ENCODE results near the gene DHRS3.
"Not testable (repeated sequence)": the region's sequence is repeated elsewhere in the genome, so short reads cannot be mapped to it uniquely, and the experiment has no call there.

DHRS3 gene, protein sequence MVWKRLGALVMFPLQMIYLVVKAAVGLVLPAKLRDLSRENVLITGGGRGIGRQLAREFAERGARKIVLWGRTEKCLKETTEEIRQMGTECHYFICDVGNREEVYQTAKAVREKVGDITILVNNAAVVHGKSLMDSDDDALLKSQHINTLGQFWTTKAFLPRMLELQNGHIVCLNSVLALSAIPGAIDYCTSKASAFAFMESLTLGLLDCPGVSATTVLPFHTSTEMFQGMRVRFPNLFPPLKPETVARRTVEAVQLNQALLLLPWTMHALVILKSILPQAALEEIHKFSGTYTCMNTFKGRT

DNA sequence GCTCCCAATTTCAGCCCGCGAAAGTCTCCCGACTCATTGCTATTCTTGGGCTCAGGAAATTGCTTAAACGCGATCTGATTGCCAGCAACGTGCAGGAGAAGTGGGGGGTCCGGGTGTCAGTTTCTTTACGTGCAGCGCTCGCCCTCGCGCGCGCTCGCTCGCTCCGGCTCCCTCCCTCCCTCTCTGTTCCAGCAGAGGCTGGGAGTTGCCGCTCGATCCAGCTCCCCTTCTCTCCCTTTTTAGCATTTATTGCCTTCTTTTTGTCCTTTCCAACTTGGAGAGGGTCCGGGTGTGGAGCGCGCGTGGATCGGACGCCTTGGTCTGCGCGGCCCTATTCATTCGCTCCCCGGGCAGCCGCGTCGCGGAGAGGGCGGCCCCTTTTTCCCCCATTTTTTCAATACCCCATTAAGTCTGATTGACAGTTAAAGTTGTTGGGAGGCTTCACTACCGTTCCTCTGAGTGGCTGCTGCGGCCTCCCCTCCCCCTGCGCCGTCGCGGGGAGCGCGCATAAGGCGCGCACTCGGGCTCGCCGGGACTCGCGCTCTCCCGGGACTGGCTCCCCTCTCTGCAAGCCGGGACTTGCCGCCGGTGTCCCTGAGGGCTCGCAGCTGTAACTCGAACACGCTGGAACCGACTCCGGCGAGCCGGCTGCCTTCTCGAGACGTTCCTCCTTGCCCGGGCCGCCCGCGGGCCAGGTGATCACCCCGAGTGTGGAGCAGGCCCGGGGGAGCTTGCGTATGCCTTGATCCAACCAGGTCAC lies at the start of gene DHRS3:
TSS of gene DHRS3 (minus strand) at position 310 of the 760 bp plus-strand sequence. CDS start 862 bp downstream, outside the sequence.
- peak; percentile 81 for DNase-seq (ENCODE audit: low spot score)

DNA sequence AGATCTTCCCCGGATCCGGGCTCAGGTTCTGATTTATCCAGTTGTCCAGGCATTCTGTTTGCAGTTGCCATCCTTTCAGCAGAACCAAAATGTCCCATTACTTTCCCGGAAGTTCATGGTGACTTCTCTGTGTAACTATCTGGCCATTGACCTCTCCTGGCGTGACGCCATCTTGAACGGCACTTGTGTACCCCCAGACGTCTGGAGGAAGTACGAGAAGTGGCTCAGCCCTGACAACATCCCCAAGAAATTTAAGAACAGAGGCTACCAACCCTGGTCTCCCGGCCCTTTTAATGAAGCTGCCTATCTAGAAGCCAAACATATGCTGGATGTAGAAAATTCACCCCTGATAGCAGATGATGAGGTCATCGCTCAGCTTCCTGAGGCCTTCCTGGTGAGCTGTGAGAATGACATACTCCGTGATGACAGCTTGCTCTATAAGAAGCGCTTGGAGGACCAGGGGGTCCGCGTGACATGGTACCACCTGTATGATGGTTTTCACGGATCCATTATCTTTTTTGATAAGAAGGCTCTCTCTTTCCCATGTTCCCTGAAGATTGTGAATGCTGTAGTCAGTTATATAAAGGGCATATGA lies 48.2 kb upstream of the DHRS3 start:
- no peak for DNase-seq (ENCODE audit: low spot score)

DNA sequence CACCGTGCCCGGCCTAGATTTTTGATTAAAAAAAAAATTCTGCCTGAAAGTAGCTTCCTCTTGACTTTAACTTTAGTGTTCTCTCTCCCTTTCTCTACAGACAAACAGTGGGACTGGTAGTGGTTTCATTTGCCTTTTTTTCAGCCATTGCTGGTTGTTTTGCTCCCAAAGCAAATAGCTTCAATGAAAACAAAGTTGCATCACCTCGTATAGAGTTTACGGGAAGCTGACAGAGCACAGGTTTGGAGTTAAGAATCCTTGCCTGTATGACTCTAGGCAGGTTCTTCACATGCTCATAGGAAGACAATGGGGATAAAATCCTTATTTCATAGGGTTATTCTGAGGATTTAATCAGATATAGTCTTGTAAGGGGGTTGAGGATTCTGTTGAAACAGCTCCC lies 47.5 kb upstream of the DHRS3 start:
- no peak for DNase-seq (ENCODE audit: low spot score)

DNA sequence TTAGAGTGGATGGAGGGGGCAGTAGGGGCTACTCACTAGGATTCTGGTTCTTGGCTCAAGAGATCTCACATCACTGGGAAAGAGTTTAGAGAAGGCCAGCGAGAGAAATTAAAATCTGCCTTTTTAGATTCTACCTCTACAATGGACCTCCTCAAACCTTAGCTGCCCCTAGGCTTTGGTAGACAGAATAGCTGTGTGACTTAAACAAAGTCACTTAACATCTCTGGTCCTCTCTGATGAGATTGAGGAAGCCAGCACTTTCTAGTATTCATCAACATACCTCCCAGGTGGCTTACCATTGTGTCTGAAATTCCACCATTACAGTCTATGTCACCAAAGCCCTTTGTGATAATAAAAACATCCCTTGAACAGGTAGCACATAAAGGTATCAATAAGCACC lies 44.5 kb upstream of the DHRS3 start:
- no peak for DNase-seq (ENCODE audit: low spot score)

DNA sequence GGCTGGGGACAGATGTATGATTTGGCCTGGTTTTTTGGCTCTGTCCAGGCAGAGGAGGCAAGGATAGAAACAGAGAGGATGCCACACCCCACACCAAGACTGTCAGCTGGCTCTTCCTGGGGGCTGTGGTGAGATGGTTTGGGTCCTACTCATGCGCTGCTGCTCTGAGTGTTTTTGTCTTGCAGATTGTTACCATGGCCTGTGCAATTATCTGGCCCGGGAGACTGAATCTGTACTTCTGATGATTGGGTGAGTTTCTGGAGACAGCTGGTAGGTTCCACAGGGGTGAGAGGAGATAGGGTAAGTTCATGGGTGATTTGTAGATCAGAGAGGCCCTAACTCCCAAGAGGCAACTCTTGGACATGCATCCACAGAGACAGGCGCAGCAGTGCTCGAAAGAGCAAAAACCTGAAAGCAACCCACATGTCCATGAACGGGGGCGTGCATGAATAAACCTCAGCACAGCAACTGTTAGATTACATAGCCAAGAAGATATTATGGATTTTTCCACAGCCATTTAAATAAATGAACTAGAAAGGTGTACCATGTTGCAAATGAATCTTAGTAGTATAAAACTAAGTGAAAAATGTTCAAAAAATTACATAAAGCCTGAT lies 43.7 kb upstream of the DHRS3 start:
- no peak for DNase-seq (ENCODE audit: low spot score)

DNA sequence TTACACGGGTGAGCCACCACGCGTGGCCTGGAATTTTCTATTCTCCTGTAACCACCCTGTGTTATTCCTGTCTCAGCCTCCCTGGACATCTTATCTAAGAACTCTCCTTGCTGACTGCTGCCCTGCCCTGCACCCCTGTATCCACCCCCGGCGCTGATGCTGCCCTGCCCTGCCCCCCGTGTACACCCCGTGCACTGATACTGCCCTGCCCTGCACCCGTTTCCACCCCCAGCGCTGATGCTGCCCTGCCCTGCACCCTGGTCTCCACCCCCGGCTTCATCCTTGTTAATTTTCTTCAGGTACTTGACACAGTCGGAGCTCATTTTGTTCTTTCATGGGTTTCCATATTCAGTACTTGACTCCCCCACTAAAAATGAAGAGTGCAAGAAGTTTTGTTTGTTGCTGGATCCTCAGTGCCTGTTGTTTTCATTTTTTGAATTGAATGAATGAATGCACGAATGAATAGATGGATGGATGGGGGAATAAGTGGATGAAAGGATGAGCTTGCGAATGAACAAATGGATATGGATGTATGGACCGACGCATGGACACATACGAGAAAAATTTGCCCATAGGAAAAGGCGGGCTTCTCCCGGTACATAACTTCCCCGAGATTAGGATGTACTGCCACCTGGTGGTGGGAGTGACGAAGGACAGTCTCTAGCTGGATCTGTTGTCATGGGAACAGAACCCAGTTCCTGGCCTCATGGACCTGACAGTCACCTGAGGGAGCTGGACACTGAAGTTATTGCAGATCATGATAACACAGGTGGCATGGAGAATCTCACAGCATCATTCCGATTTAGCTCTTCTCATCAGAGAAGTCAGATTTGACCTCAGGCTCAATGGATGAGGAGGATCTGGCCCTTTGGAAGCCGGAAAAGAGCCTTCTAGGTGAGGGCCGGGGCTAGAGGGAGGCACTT lies 40.8 kb upstream of the DHRS3 start:
- DNase-seq (ENCODE audit: low spot score), result peak; percentile 50

DNA sequence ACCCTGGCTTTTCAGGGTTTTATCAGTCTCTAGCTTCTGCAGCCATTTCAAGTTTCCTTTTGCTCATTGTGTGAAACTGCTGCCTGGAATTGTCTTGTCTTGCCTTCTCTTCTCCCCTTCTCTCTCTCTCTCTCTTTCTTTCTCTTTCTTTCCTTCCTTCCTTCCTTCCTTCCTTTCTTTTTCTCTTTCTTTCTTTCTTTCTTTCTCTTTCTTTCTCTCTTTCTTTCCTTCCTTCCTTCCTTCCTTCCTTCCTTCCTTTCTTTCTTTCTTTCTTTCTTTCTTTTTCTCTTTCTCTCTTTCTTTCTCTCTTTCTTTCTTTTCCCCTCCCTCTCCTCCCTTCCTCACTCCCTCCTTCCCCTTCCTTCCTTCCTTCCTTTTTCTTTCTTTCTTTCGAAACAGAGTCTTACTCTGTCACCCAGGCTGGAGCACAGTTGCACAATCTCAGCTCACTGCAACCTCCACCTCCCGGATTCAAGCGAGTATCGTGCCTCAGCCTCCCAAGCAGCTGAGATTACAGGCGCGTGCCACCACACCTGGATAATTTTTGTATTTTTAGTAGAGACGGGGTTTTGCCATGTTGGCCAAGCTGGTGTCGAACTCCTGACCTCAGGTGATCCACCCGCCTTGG lies 40.0 kb upstream of the DHRS3 start:
- not testable (repeated sequence) for DNase-seq (ENCODE audit: low spot score)

DNA sequence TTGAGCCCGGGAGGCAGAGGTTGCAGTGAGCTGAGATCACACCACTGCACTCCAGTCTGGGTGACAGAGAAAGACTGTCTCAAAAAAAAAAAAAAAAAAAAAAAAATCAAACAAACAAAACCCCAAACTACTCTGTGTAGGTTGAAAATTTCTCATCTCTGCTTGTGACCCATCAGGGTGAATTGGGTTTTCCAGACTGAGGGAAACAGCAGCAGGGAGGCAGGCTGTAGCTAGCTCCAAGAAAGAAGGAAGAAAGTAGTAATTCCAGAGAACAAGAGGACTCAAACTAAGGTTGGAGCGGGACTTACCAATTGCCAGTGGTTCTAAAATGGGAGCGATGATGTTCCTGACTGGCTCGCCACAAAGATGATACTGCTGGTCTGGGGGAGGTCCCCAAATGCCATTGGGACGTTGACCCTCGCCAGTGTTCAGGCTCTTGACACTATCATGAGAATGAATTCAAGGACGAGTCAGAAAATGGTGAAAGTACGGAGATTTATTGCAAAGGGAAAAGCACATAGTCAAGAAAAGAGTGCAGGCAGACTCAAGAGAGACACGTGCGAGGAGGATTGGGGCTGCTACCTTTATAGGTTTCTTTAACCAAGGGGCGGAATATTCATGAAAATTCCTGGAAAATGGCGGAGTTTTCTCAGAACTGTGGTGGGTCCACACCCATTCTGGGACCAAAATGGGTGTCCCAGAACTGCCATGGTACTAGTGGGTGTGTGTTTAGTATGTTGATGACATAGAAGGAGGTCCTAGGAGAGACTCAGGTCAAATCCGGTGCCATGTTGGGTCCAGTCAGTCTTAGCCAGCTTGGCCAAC lies 39.3 kb upstream of the DHRS3 start:
- DNase-seq (ENCODE audit: low spot score), result no peak

DNA sequence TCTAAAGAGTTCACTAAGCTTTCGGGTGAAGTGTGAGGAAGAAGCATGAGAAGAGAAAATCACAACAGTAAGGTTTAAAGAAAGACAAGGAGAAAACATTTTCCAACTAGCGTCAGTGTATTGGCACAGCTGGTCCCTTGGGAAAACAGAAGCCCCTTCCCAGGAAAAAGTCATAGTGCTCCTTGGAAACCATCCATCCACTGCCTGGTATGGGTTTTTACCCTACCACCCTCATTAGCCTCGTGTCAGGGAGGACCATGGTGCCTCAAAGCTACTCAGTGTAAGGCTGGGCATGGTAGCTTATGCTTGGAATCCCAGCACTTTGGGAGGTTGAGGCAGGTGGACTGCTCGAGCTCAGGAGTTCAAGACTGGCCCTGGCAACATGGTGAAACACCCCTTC lies 38.6 kb upstream of the DHRS3 start:
- DNase-seq (ENCODE audit: low spot score), result no peak

DNA sequence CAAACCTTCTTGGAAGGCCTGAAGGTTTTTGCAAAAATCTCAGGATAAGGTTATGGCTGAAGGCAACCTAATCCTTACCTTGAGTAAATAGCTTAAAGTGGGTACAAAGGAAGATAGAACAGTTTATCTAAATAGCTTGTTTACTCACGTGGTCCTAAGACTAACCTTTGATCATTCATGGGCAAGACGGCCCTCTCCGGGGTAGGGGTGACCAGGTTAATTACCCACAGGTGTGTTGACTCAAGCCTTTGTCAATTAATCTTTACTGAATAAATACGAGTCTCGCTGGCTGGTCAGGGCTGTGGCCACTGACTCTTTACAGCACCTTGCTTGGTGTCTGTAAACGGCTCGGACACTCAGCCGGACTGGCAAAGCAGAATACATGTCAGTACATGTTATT lies 36.6 kb upstream of the DHRS3 start:
- no peak for DNase-seq (ENCODE audit: low spot score)

DNA sequence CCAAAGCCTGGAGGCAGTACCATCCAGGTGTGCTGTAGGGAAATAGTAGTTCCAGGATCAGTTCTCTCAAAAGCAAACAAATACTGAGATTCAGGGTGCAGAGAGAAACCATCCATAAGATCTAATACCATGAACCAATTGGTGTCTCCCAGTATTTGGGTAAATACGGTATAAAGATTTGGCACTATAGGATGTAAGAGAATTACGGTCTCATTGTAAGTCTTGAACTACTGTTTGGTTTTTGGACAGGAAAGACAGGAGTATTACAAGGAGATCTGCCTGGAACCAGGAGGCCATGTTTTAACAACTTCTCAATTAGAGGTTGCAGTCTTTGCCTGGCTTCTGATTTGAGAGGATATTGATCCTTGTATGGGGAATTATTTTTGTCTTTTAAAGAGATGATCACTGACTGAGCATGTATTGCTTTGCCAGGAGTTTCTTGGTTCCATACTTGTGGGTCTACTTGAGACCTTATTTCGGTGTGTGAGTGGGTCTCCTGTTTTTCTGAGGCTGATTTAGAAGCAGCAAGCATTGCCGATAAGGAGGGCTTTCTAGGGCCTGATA lies 36.1 kb upstream of the DHRS3 start:
- no peak for DNase-seq (ENCODE audit: low spot score)

DNA sequence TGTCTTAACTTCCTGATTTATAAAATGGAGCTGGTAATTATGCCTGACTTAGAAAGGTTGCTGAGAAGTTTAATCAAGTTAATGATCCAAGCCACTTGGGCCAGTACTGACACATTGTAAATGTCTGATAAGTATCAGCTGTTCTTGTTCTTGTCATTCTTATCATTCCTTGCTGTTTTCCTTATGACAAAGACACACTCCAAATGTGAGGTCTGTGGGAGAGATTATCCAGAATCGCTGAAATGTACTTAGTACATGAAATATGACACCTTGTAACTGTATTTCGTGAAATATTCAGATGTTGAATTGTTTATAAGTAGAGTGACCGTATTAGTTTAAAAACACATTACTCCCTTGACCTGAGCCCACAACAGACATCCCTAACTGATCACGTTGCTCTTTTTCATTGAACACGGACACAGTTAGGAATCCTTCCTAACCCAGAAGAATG lies 32.0 kb upstream of the DHRS3 start:
- no peak for DNase-seq (ENCODE audit: low spot score)

DNA sequence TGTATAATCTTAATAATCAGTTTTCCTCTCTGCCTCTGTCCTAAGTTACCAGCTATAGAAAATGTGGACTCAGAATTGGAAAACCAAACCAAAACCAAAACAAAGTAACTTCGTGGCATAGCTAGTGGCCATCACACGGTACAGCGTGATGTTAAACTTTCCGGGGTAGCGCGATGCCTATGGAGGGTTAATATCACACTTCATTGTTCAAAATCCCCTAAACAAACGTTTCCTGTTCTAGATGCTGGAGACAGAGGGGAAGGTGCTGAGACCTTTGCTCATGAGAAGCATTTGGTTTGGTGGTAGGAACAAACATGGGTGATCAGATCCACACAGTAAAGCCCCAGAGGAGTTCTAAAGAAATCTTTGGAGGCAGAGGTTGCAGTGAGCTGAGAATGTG lies 30.7 kb upstream of the DHRS3 start:
- no peak for DNase-seq (ENCODE audit: low spot score)

DNA sequence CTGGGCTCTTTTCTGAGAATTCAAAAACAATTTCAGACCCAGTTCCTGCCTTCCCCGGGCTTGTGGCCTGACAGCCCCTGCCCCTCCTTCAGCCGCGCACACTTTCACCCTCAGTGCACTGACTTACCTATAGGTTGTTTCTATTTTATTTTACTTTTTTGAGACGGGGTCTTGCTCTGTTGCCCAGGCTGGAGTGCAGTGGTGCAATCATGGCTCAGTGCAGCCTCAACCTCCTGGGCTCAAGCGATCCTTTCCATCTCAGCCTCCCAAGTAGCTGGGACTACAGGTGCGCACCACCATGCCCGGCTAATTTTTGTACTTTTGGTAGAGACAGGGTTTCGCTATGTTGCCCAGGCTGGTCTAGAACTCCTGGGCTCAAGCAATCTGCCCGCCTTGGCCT lies 27.4 kb upstream of the DHRS3 start:
- DNase-seq (ENCODE audit: low spot score), result not testable (repeated sequence)

DNA sequence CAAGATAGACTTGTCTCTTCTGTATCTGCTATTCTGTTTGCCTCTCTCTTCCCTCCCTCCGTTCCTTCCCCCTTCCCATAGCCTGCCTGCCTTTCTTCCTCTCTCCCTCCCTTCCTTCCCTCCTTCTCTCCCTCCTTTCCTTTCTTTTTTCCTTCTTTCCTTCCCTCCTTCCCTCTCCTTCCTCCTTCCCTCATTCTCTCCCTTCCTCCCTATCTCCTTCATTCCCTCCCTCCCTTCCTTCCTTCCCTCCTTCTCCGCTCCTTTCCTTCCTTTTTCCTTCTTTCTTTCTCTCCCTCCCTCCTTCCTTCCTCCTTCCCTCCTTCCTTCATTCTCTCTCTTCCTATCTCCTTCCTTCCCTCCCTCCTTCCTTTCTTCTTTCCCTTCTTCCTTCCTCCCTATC lies 26.8 kb upstream of the DHRS3 start:
- DNase-seq (ENCODE audit: low spot score), result no peak

DNA sequence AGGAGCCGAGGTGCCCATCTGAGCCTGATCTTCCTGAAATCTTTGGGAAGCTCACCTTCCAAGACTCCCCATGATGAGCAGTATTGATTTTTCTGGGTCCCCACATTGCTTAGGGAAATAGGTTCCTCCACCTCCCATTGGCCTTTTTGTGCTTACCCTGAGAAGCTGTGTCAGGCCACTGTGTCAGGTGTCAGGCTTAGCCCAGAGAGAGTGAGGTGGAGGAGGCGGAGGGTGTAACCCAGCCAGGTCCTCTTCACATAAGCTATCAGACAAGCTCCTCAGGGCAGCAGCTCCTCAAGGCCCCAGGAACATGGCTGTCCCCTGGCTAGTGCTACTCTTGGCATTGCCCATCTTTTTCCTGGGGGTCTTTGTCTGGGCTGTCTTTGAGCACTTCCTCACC lies 26.2 kb upstream of the DHRS3 start:
- no peak for DNase-seq (ENCODE audit: low spot score)

DNA sequence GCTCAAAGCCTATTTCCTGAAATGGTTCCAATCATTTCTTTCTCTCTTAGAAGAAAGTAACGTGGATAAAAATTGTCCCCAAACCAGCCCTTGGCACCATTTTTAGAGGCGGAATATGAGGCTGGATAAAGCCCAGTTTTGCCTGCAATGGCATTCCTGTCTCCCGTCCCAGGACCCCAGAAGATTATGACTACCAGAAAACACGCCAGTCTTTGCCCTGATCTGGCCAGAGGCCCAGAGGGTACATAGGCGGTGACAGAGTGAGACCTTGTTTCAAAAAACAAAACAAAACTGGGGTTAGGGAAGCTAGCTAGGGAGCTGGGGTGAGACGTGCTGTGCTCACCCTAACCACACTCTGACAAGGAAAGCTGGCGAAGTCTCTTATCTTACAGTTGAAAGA lies 25.8 kb upstream of the DHRS3 start, which contains the start of gene AADACL4:
TSS of gene AADACL4 (plus strand) at position 301 of the 400 bp plus-strand sequence. CDS start 462 bp downstream, outside the sequence.
- no peak for DNase-seq (ENCODE audit: low spot score)

DNA sequence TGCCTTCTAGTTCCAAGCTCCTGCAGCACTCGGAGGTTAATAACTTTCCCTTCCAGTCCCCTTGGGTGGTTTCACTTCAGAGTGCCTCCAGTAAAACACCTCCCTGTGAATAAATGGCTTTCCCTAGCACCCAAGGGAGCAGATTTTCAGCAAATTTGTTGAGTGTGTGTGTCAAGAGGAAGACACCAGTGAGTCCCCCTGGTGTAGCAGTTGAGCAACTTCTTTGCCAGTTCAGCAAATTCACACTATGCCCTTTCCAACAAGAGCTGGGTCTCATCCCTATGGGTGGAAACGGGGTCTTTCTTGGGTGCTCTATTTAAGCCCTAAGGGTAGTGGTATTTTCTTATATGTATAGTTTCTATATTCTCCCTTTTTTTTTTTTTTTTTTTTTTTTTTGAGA lies 25.1 kb upstream of the DHRS3 start:
- DNase-seq (ENCODE audit: low spot score), result no peak

DNA sequence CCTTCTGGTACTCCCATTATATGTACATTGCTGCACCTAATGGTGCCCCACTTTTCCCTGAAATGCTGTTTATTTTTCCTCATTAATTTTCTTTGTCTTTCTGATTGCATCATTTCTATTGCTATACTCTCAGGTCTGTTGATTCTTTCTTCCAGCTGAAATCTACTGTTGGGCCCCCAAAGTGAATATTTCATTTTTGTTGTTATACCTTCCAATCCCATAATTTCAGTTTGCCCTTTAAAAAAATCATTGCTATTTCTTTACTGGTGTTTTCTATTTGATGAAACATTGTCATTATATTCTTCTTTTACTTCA lies 22.9 kb upstream of the DHRS3 start:
- DNase-seq (ENCODE audit: low spot score), result no peak

Data from putamen (tissue), 1 donor.